GM19193 (cell line): ENCODE data around the gene RNF166.

Source experiments
- POLR2A ChIP-seq: IDR thresholded peaks from 4 replicates; pipeline ENCODE4 v1.6.1; 2011; ENCODE audit not compliant: insufficient read depth, insufficient read length; ENCODE audit errors: extremely low read depth

The RNF166 gene

DNA sequence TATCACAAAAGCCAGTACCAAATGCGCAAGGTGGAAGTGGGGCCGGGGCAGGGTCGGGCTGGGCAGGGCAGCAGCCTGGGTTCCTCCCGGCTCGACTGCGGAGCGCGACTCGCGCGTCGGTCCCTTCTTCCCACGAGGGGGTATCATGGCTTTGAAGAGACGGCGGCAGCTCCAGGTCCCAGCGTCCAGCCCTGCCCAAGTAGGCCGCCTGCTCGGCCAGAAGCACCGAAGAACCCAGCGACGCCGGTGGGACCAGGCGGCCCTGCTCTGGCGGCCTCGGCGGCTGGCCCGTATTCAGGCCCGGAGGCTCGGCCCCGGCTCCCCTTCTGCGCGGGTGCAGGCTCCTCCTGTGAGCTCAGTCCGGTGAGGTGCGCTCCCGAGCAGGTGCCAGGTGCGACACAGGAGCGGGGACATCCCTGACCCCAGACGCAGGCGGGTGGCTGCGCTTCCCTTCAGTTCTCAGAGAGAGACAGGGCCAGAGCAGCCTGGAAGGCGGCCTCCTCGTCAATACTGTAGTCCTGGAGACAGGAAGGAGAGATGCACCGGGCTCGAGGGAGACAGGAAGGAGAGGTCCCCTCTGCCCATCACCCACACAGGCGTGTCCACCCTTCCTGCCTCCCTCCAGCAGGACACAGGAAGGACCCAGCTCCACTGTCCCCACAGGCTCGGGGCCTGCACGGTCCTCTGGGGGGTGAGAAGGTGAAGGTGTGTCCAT, 8.9 kb downstream of the RNF166 start:
- no peak for TF ChIP-seq POLR2A

DNA sequence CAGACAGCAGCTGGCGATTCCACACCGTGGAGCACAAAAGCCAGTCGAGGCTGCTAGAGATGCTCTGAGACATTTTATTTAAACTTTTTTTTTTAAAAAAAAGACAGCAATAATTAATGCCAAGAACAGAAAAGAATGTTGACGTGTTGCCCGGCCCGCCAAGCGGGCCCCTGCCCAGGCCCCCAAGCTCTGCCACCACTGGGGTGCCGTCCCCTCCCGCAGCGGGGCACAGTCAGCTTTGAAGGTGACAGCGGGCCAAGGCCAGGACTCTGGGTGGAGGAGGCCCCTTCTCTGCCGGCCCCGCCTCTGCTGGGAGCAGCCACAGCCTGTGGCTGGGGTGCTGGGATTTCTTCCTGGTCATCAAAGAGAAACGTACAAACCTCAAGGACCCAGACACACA, 9.8 kb downstream of the RNF166 start:
- TF ChIP-seq POLR2A, result no peak

DNA sequence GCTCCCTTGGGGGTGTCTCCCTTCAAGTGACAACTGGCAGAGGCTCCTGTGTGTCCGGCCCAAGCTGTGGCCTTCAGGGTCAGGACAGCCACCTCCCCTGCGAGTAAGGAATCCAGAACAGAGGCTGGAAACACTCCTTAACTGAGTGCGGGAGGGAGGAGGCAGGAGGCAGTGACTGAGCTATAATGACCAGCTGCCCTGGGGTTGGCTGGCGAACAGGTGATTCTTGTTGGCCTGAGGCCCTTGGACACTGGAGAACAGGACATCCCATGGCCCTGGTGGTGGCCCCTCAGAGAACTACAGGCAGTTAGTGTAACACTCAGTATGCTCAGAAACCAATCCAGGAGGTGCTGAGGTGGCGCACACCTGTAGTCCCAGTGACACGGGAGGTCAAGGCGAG, 10.5 kb downstream of the RNF166 start:
- TF ChIP-seq POLR2A, result no peak

DNA sequence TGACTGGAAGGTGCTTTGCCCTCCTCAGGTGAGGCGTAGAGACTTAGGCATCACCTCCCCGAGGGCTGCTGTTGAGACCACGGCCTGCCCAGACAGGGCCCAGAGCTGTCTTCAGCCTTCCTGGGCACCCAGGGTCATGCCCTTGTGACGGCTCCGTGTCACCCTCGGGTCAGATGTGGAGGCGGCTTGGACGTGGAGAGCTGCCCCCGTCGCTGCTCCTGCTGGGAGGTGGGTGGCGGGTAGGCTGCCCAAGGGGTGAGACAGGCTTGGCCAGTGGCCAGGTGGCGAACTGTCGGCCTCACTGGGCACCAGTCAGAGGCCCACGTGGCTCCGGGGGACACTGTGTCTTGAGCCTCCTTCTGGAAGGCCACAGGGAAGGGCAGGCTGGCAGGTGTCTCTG, 11.0 kb downstream of the RNF166 start:
- no peak for TF ChIP-seq POLR2A

DNA sequence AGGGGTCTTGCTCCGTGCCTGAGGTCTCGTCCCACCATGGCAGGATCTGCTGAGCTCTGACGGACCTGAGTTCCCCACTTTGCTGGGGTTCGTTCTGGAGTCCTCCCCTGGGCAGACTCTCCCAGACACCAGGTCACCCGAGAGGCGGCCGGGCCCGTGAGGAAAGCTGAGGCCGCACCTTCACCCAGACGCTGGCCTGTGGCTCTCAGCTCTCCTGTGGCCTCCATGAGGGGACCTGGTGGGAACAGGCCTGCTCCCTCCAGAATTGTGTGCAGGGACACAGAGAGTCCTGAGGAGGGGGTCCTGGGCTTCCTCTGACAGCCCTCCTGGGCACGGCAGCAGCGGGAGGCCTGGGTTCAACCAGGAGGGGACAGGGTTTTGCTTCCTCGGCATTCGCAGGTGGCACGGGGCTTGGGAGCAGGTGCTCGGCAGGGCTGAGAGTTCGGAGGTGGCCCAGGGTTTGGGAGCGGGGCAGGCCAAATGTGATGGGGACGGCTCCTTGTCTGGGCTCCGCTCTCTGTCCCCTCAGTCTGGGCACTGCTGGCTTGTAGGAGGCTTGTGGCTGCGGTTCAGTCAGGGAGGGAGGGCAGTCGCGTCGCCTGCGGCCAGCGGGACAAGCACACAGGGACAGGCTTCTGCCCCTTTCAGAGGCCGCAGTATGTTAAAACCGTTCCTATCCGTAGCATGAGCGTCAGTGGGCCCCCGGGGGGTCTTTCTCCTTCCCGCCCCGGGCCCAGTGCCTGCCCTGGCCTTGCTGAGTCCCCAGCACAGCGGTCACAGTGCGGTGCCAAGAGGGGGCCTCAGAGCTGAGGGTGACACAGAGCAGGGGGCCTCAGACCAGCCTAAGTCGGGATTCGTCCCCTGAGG, 11.8 kb downstream of the RNF166 start:
- no peak for TF ChIP-seq POLR2A

DNA sequence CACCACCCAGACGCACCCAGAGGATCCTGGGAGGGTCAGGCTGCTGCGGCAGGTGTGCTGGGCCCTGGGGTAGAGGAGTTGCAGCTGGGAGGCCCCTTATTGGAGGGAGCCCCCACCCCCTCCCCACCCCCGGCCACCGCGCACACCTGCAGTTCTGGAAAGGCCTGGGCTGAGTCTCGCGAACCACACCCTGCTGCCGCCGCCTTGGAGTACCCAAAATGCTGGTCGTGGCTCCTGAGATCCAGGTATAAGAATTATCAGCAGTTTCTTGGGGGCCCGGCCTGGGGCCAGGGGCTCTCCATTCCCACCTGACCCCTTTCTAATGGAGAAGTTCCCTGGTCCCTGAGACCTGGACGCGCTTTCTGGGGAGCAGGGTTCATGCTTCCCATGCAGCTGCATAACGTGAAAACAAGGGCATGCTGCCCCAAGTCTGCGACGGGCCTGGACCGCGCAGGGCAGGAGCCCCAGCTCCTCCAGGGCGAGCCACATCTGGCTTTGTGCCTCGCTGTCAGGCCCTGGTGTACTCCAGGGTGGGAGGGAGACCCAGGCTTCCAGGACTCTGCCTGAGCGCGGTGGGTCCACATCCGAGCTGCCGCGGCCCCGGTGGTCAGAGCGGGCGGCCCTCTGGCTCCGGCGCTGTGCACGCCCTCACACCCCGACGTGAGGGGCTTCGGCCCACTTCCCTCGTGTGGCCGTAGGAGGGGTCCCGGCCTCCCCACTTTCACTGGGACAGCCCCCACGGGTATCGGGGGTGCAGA, 12.6 kb downstream of the RNF166 start:
- TF ChIP-seq POLR2A, result no peak

DNA sequence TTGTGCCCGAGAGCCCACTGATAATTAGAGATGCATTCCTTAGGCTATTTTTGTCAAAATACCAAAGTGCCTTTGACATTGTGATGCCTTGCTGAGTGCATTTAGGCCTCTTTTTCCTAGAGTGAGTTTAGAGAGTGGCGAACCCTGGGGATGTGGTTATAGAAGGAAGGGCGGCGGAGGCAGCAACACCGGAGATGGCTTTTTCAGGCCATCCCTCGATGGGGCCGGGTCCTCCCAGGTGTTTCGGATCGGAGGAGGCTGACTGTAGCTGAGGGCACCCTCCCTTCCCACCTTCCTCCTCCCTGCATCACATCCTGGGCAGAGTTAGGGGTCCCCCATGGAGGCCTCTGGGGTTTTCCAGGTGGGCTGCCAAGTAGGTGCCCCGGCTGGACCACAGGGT, 13.3 kb downstream of the RNF166 start:
- no peak for TF ChIP-seq POLR2A

DNA sequence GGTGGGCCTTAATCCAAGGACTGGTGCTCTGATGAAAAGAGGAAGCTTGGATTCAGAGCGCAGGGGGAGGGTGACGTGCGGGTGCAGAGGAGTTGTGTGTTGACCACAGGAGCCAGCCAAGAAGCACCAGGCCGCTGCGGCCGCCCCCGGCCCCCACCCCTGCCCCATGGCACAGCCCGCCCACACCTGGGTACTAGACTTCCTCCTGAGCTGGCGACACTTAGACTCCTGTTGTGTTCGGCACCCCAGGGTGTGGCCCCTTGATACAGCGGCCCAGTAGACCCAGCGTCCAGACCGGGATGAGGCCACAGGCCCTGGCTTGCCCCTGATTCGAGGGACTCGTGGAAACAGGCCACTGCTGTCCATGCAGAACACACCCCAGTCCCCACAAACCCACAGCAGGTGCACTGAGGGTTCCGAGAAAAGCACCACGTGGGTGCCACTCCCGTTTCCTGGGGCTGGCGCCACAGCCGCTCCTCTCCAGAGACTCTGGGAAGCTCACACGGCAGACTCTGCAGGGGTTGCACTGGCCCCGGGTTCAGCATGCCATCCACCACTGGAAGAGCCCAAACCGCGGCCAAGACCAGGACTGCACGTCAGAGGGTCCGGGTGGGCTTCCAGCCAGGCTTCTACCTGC, 14.2 kb downstream of the RNF166 start:
- no peak for TF ChIP-seq POLR2A

DNA sequence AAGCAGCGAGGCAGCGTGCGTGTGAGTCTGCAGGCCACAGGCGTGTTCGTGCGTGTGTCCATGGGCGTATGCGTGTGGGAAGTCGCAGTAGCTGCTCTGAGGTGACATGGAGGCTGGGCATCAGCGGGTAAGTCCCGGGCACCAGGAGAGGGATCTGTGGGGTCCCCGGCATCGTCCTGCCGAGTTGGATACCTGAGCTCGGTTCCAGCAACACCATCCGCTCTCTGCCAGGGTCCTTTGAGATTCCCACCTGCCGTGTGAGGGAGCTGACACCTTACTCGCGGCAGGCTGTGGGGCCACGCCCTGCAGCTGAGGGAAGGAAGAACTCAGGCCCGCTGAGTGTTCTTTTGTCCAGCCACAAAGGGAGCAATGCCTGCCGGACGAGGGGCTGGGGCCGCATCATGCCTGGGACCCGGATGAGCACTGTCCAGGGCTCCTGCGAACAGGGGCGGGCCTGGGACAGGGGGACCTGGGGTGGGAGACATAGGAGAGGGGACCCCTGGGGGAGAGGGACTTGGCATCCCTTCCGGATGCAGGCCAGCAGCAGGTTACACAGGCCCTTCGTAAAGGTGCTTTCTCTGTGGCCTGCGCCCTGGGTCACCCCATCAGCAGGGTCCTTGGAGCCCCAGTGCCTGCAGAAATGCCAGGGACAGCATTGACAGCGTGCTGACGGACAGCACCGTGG, 14.9 kb downstream of the RNF166 start:
- no peak for TF ChIP-seq POLR2A

DNA sequence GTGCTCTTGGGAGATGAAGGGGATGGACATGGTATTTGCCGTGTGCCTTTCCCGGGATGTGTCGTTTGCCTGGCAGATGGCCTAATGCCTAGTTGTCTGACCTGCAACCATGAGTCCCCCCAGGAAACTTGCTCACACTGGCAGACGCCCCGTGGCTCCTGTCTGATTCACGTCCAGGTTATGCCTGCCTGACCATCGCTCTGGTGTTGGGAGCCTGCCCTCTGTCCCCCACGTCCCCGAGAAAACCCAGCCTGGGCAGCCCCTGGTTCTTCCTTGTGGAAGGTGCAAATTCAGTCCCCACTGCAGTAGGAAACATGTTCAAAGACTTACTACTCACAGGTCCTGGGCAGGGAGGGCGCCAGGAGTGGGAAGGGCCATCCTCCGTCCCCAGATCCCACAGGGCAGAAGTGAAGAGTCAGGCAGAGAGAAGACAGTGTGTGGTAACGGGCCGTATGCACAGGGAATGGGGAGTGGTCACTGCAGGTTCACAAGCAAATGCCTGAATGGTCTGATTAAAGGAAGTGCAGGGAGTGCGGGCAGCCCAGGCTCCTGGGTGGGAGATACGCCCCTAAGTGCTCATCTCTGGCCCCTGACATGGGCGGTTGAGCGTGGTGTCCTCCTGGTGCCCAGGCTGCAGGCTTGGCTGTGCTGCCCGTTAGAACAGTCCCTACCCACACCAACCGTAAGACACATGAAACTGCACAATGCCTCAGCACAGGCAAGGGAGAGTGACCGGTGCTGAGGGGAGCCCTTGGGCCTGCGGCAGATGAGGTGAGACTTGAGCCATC, 15.7 kb downstream of the RNF166 start:
- TF ChIP-seq POLR2A, result no peak

DNA sequence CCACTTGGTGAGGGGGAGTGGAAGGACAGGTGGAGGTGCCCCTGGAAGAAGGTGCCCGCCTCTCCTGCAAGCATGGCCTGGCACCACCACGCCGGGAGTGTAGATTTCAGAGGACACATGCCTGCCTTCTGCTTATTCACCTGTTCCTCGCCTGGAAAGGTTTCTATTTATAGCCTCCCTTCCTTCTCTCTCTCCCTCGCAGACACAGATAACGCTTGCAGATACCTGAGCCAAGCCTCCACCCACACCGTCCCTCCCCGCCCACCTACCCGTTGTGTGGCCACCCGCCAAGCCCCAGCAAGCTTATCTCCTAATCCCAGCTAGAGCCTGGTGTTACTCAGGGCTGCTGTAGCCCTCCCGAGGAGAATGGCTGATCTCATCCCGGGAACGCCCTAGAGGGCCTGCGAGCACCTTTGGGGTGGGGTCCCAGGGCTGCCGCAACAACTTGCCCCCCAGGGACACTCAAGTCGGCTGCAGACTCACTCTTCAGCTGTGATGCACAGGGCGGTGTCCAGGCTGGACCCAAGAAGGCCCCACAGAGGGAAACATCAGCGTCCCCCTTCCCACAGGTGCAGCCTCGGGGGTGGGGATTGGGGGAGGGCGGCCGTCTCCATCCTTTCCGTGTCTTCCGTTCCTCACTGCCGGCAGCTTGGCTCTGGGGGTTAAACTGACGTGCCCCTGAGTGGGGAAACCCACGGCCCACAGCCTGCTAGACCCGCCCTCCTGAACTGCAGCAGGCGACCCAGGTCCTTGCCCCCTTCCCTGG, 18.0 kb downstream of the RNF166 start:
- no peak for TF ChIP-seq POLR2A

DNA sequence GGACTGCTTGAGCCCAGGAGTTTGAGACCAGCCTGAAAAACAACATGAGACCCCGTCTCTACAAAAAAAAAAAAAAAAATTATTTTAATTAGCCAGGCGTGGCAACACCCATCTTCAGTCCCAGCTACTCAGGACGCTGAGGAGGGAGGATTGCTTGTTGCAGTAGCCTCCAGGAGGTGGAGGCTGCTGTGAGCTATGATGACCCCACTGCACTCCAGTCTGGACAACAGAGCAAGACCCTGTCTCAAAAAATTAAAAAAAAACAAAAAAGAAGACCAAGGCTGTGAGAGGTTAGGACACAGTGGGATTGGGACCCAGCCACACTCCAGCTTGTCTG, 18.6 kb downstream of the RNF166 start:
- TF ChIP-seq POLR2A, result no peak

DNA sequence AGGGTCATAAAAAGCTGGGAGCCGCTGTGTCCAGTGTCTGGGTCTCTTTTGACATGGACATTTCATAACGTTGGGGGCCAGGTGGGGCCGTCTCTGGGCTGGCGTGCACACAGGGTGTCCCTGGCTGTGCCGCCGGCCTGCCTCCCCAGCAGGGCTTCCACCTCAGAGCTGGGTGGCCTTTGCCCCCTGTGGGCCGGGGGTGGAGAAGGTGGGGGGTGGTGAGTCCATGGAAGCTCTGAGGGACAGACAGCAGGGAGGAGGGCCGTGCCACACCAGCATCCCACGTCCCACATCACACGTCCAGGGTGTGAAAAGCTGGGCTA, 19.0 kb downstream of the RNF166 start:
- TF ChIP-seq POLR2A, result no peak
